Measurements from ENCODE around the gene FGD1.

The FGD1 gene

GRCh38 chrX:54470054-54470760, 25.8 kb downstream of the FGD1 start:
- no peak for FAIRE-seq

GRCh38 chrX:54452920-54453319, 43.1 kb downstream of the FGD1 start:
- FAIRE-seq: peak; percentile 51

GRCh38 chrX:54449929-54450328, 46.1 kb downstream of the FGD1 start:
- no peak for FAIRE-seq

- no peak for FAIRE-seq
These were observed 48.6 kb downstream of the FGD1 start for GRCh38 chrX:54447461-54447860.

GRCh38 chrX:54446084-54446483, 50.0 kb downstream of the FGD1 start:
- no peak for FAIRE-seq

GRCh38 chrX:54444752-54445151, 51.3 kb downstream of the FGD1 start:
- no peak for FAIRE-seq

- no peak for FAIRE-seq
These were observed 53.2 kb downstream of the FGD1 start for GRCh38 chrX:54442790-54443189.

- peak; percentile 90 for FAIRE-seq
These were observed 55.8 kb downstream of the FGD1 start, which contains the start of gene TSR2 for GRCh38 chrX:54439960-54440871. TSS of gene TSR2 (plus strand) at chrX:54440404. CDS start at chrX:54440422, 18 bp downstream.

- FAIRE-seq: no peak
These were observed 60.9 kb downstream of the FGD1 start for GRCh38 chrX:54435121-54435520.

GRCh38 chrX:54430519-54430918, 65.5 kb downstream of the FGD1 start:
- no peak for FAIRE-seq

- FAIRE-seq: no peak
These were observed 68.1 kb downstream of the FGD1 start for GRCh38 chrX:54427837-54428424.

- FAIRE-seq: no peak
These were observed 72.7 kb downstream of the FGD1 start for GRCh38 chrX:54423161-54423888.

- FAIRE-seq: no peak
These were observed 73.9 kb downstream of the FGD1 start for GRCh38 chrX:54422168-54422567.

GRCh38 chrX:54419559-54420302, 76.3 kb downstream of the FGD1 start:
- no peak for FAIRE-seq

- no peak for FAIRE-seq
These were observed 79.1 kb downstream of the FGD1 start for GRCh38 chrX:54416965-54417364.

- FAIRE-seq: no peak
These were observed 80.3 kb downstream of the FGD1 start for GRCh38 chrX:54415534-54416350.

- FAIRE-seq: no peak
These were observed 82.3 kb downstream of the FGD1 start for GRCh38 chrX:54413753-54414152.

- no peak for FAIRE-seq
These were observed 84.3 kb downstream of the FGD1 start for GRCh38 chrX:54411732-54412131.

GRCh38 chrX:54407266-54407665, 88.8 kb downstream of the FGD1 start:
- no peak for FAIRE-seq

- FAIRE-seq: no peak
These were observed 98.9 kb downstream of the FGD1 start for GRCh38 chrX:54397113-54397512.

Data from G401.6 (cell line).